ENCODE measurements around the gene RAB21.

RAB21 gene

DNA sequence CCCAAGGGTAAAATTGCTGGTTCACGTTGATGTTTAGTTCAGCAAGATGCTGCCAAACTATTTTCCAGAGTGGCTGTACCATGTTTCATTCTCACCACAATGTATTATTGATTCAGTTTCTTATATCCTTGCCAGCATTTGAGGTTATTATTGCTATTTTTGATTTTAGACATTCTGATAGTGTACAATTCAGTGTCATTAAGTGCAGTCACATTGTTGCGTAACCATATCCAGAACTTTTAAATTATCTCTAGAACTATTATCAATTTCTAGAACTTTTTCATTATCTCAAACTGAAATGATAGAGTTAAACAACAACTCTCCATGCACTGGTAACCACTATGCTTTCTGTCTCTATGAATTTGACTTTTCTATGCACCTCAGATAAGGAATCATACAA is 74.2 kb downstream of the RAB21 start:
- TF ChIP-seq RAD21 (IDR thresholded peaks at IDR 0.05; ENCODE audit: low read depth) = no peak
- TF ChIP-seq CEBPB (IDR thresholded peaks at IDR 0.05) = peak; percentile 67

- TF ChIP-seq FOXM1 (IDR thresholded peaks at IDR 0.05; ENCODE audit: borderline replicate concordance, low read depth) = no peak
- TF ChIP-seq CREB1 (IDR thresholded peaks at IDR 0.05; ENCODE audit: low read depth) = no peak
- TF ChIP-seq YY1 (IDR thresholded peaks at IDR 0.05; ENCODE audit: low read depth) = no peak
- TF ChIP-seq RAD21 (IDR thresholded peaks at IDR 0.05; ENCODE audit: low read depth) = no peak
- TF ChIP-seq ZBTB7A (IDR thresholded peaks at IDR 0.05; ENCODE audit: low read depth) = no peak
- TF ChIP-seq EP300 (IDR thresholded peaks at IDR 0.05; ENCODE audit: borderline replicate concordance) = no peak
- no peak for TF ChIP-seq TCF12 (IDR thresholded peaks at IDR 0.05; ENCODE audit: low read depth)
- TF ChIP-seq, protein P1, sequence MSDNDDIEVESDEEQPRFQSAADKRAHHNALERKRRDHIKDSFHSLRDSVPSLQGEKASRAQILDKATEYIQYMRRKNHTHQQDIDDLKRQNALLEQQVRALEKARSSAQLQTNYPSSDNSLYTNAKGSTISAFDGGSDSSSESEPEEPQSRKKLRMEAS (IDR thresholded peaks at IDR 0.05) = no peak
- TF ChIP-seq TAF1 (IDR thresholded peaks at IDR 0.05; ENCODE audit: low read depth) = no peak
- TF ChIP-seq USF1 (IDR thresholded peaks at IDR 0.05) = no peak
- TF ChIP-seq REST (IDR thresholded peaks at IDR 0.05; ENCODE audit: low read depth) = no peak
- TF ChIP-seq NFIC (IDR thresholded peaks at IDR 0.05) = no peak
- no peak for TF ChIP-seq CEBPB (IDR thresholded peaks at IDR 0.05)
- TF ChIP-seq TEAD4 (IDR thresholded peaks at IDR 0.05) = no peak
- TF ChIP-seq EGR1 (IDR thresholded peaks at IDR 0.05) = no peak
Measured at GRCh38 chr12:71837356-71837755, 82.7 kb downstream of the RAB21 start.

DNA sequence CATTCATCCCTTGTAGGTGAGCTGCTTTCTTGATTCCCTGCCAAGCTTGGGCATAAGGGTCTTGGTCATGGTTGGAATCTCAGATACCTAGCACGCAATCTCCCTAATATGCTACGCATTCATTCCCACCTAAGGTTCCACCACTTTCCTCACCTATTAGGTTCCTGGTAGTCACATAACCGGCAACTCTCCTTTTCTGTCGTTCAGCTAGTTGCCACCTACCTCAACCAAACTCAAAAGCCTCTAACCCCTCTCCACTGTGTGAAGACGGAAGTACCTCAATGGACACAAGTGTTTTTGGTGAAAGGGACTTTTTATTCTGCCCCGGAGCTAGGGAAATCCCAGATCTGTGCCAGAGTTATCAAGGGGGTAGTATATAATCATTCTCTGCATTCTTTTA is 83.6 kb downstream of the RAB21 start:
- no peak for TF ChIP-seq EGR1 (IDR thresholded peaks at IDR 0.05)
- no peak for TF ChIP-seq YY1 (IDR thresholded peaks at IDR 0.05; ENCODE audit: low read depth)
- no peak for TF ChIP-seq TAF1 (IDR thresholded peaks at IDR 0.05; ENCODE audit: low read depth)
- TF ChIP-seq CEBPB (IDR thresholded peaks at IDR 0.05) = no peak
- TF ChIP-seq CREB1 (IDR thresholded peaks at IDR 0.05; ENCODE audit: low read depth) = no peak
- TF ChIP-seq EP300 (IDR thresholded peaks at IDR 0.05; ENCODE audit: borderline replicate concordance) = no peak
- TF ChIP-seq REST (IDR thresholded peaks at IDR 0.05; ENCODE audit: low read depth) = no peak
- TF ChIP-seq RAD21 (IDR thresholded peaks at IDR 0.05; ENCODE audit: low read depth) = no peak
- no peak for TF ChIP-seq ZBTB7A (IDR thresholded peaks at IDR 0.05; ENCODE audit: low read depth)
- no peak for TF ChIP-seq NFIC (IDR thresholded peaks at IDR 0.05)
- no peak for TF ChIP-seq USF1 (IDR thresholded peaks at IDR 0.05)
- TF ChIP-seq, protein P1 (IDR thresholded peaks at IDR 0.05) = no peak
- no peak for TF ChIP-seq TCF12 (IDR thresholded peaks at IDR 0.05; ENCODE audit: low read depth)
- TF ChIP-seq TEAD4 (IDR thresholded peaks at IDR 0.05) = no peak

DNA sequence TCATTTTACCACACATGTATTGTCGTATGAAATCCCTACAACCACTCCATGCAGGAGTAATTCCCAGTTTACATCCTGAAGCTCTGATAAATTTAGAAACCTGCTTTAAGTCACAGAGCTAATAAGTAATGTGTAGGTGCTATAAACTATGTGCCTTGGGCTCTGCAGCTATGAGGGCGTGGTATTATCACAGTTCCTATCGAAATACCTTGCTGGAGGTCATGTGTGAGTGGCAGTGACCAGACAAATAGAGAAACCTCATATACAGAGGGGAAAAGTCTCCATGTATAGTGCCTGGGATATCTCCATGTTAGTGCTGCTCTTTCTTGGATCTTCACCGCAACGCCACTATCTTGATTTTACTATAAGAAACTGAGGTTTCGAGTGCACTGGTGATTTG is 84.0 kb downstream of the RAB21 start:
- no peak for TF ChIP-seq USF1 (IDR thresholded peaks at IDR 0.05)
- no peak for TF ChIP-seq CEBPB (IDR thresholded peaks at IDR 0.05)
- no peak for TF ChIP-seq CREB1 (IDR thresholded peaks at IDR 0.05; ENCODE audit: low read depth)
- no peak for TF ChIP-seq TCF12 (IDR thresholded peaks at IDR 0.05; ENCODE audit: low read depth)

GRCh38 chr12:71840231-71840847 is 85.7 kb downstream of the RAB21 start:
- TF ChIP-seq TCF12 (IDR thresholded peaks at IDR 0.05; ENCODE audit: low read depth) (no peak), FOXM1 (IDR thresholded peaks at IDR 0.05; ENCODE audit: borderline replicate concordance, low read depth) (no peak), TEAD4 (IDR thresholded peaks at IDR 0.05) (no peak), USF1 (IDR thresholded peaks at IDR 0.05) (no peak), YY1 (IDR thresholded peaks at IDR 0.05; ENCODE audit: low read depth) (no peak), EP300 (IDR thresholded peaks at IDR 0.05; ENCODE audit: borderline replicate concordance) (no peak), CEBPB (IDR thresholded peaks at IDR 0.05) (no peak), NFIC (IDR thresholded peaks at IDR 0.05) (no peak), ZBTB7A (IDR thresholded peaks at IDR 0.05; ENCODE audit: low read depth) (no peak)
- TF ChIP-seq, protein P1 (IDR thresholded peaks at IDR 0.05) = no peak

All from Ishikawa (cell line).